ENCODE measurements around the gene XRCC3. TPM values are rescaled to one million over a fixed set of nuclear protein-coding genes. Genes with fewer than 3 reads are reported as not detected.

Gene XRCC3
- total and polyA plus RNA-seq, 10 of the 15 experiments (the other 5 are each of a cell fraction or from before 2014, with no cell fraction given) = 0.37 to 52.0 (median 26.8) TPM

DNA sequence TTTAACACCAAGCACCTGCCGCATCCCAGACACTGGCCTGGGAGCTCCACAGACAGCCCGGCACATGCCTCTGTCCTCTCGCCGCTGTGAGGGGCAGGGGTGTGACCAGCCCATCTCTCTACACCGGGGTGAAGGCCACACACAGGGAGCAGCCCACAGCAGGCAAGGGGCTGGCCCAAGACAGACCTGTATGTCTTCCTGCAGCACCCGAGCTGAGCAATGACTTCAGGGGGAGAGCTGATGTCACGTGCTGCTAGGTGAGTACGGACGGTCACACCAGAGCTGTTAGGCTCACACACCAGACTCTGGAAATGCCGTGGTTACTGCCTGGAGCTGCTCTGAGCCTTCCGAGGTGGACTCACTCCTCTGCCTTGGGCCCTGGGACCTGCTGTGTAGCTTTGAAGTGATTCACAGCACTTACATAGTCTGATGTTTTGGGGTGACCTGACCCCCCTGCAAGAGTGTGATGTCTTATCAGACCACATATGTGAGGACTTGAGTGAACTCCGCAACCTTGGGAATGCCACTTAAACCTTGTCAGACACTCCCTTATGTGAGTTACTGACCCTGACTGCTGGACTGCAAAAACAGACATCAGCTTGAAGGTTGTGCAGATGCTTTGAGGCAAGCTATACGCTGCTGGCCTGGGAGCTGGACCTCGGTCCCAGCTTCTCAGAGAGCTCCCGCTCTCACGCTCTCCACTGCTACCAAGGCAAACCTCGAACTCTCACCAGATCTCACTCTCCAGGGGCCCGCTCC, 1.8 kb downstream of the XRCC3 start (continued):
- TF ChIP-seq, protein P1, sequence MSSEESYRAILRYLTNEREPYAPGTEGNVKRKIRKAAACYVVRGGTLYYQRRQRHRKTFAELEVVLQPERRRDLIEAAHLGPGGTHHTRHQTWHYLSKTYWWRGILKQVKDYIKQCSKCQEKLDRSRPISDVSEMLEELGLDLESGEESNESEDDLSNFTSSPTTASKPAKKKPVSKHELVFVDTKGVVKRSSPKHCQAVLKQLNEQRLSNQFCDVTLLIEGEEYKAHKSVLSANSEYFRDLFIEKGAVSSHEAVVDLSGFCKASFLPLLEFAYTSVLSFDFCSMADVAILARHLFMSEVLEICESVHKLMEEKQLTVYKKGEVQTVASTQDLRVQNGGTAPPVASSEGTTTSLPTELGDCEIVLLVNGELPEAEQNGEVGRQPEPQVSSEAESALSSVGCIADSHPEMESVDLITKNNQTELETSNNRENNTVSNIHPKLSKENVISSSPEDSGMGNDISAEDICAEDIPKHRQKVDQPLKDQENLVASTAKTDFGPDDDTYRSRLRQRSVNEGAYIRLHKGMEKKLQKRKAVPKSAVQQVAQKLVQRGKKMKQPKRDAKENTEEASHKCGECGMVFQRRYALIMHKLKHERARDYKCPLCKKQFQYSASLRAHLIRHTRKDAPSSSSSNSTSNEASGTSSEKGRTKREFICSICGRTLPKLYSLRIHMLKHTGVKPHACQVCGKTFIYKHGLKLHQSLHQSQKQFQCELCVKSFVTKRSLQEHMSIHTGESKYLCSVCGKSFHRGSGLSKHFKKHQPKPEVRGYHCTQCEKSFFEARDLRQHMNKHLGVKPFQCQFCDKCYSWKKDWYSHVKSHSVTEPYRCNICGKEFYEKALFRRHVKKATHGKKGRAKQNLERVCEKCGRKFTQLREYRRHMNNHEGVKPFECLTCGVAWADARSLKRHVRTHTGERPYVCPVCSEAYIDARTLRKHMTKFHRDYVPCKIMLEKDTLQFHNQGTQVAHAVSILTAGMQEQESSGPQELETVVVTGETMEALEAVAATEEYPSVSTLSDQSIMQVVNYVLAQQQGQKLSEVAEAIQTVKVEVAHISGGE (CRISPR knock-in tag; IDR thresholded peaks at IDR 0.05) = no peak
- TF ChIP-seq ETV6 (conservative IDR thresholded peaks at IDR 0.05 in 1 of 2, IDR thresholded peaks at IDR 0.05 in 1 of 2; ENCODE audit: borderline replicate concordance in 1 of 2, low read depth in 1 of 2) (no peak), POLR2A (IDR thresholded peaks at IDR 0.05; ENCODE audit: low read depth, low read length) (peak; percentile 52), GATAD2B (conservative IDR thresholded peaks at IDR 0.05; ENCODE audit: low read depth) (no peak), RFX5 (IDR thresholded peaks at IDR 0.05; ENCODE audit: low read depth, low read length) (peak; percentile 37; the same call in 1 of the 2 replicates), STAT3 (IDR thresholded peaks at IDR 0.05; ENCODE audit: low read depth, low read length) (no peak), SMARCA5 (IDR thresholded peaks at IDR 0.05) (no peak), NR2C2 (IDR thresholded peaks at IDR 0.05; ENCODE audit: borderline replicate concordance, control insufficient read depth, insufficient read length, low read depth) (no peak), LARP7 (IDR thresholded peaks at IDR 0.05) (no peak), EZH2 (IDR thresholded peaks at IDR 0.05; ENCODE audit: borderline replicate concordance, control insufficient read depth, low read depth, low read length) (no peak), SUPT20H (IDR thresholded peaks at IDR 0.05; ENCODE audit: borderline replicate concordance, control insufficient read depth, low read depth, low read length) (no peak)
- TF ChIP-seq, protein P2, sequence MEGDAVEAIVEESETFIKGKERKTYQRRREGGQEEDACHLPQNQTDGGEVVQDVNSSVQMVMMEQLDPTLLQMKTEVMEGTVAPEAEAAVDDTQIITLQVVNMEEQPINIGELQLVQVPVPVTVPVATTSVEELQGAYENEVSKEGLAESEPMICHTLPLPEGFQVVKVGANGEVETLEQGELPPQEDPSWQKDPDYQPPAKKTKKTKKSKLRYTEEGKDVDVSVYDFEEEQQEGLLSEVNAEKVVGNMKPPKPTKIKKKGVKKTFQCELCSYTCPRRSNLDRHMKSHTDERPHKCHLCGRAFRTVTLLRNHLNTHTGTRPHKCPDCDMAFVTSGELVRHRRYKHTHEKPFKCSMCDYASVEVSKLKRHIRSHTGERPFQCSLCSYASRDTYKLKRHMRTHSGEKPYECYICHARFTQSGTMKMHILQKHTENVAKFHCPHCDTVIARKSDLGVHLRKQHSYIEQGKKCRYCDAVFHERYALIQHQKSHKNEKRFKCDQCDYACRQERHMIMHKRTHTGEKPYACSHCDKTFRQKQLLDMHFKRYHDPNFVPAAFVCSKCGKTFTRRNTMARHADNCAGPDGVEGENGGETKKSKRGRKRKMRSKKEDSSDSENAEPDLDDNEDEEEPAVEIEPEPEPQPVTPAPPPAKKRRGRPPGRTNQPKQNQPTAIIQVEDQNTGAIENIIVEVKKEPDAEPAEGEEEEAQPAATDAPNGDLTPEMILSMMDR (IDR thresholded peaks at IDR 0.05 in 2 of 3, conservative IDR thresholded peaks at IDR 0.05 in 1 of 3; ENCODE audit: control insufficient read depth in 2 of 3, extremely low read depth in 1 of 3, insufficient read depth in 1 of 3, low read depth in 3 of 3, low read length in 3 of 3) = no peak
- TF ChIP-seq, protein P3, sequence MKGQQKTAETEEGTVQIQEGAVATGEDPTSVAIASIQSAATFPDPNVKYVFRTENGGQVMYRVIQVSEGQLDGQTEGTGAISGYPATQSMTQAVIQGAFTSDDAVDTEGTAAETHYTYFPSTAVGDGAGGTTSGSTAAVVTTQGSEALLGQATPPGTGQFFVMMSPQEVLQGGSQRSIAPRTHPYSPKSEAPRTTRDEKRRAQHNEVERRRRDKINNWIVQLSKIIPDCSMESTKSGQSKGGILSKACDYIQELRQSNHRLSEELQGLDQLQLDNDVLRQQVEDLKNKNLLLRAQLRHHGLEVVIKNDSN (IDR thresholded peaks at IDR 0.05; ENCODE audit: borderline replicate concordance, extremely low read length, insufficient read depth, low read depth, low read length) = peak; percentile 45
